OCI-LY7 (cell line): ENCODE measurements around the gene KIAA1671.

Experiments used
- EZH2phosphoT487 ChIP-seq: fragments of 200-600 bp; sonication (generic); IDR thresholded peaks from 2 replicates; pipeline ENCODE4 v1.6.1; 2018; ENCODE audit warnings: low read depth, borderline replicate concordance, mild to moderate bottlenecking, mixed run types, antibody characterized with exemption, low read length, moderate library complexity, mixed read lengths
- TF ChIP-seq, protein P1 (sequence below): fragments of 200-600 bp; sonication (generic); conservative IDR thresholded peaks from 2 replicates; pipeline ENCODE4 v1.5.1; 2014; ENCODE audit warnings: mild to moderate bottlenecking, antibody characterized with exemption, low read length, moderate library complexity, mixed read lengths

DNA sequence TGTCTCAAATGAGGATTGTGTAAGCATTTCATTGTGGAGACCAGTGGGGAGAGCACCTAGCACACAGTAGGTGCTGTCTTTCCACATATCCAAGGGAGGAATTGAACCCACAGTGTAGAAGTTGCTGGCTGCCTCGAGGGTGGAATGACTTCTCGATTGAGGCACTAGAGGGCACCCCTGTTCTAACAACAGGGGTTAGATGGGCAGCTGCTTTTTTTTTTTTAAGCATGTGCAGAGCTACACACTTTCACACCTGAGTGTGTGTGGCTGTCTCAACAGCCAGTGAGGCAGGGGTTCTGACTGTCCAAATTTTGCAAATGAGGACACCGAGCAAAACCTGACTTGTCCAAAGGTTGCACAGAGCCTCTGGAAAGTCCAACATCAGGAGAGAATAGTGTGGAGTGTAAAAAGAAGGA lies 128.9 kb downstream of the KIAA1671 start:
- TF ChIP-seq, protein P1, sequence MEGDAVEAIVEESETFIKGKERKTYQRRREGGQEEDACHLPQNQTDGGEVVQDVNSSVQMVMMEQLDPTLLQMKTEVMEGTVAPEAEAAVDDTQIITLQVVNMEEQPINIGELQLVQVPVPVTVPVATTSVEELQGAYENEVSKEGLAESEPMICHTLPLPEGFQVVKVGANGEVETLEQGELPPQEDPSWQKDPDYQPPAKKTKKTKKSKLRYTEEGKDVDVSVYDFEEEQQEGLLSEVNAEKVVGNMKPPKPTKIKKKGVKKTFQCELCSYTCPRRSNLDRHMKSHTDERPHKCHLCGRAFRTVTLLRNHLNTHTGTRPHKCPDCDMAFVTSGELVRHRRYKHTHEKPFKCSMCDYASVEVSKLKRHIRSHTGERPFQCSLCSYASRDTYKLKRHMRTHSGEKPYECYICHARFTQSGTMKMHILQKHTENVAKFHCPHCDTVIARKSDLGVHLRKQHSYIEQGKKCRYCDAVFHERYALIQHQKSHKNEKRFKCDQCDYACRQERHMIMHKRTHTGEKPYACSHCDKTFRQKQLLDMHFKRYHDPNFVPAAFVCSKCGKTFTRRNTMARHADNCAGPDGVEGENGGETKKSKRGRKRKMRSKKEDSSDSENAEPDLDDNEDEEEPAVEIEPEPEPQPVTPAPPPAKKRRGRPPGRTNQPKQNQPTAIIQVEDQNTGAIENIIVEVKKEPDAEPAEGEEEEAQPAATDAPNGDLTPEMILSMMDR = peak; percentile 78
- no peak for TF ChIP-seq EZH2phosphoT487
